SHP77 treated with DMSO at 0.1 percent for 48 hours (cell line): ENCODE measurements around the gene MED12L.

Experiments
- DNase-seq: peaks from one replicate; lab custom pipeline; 2025; lab: John Stamatoyannopoulos, UW

Gene MED12L

DNA sequence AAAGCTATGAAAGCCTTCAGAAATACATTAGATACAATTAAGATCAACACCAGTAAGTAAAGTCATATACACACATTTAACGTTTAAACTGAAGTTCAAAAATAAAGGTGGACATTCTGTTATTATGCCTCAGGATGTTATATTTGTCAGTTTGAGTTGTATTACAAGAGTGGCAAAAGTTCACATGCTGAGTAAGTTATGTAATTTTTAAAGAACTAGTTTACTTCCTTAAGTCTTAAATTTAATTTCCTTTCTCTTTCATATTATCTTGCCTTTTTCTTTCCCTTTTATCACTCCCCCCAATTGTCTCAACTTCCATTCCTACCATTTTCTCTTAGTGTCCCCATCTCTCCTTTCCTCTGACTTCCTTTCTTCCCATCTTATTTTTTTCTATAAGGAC, 236.1 kb downstream of the MED12L start:
- no peak for DNase-seq

DNA sequence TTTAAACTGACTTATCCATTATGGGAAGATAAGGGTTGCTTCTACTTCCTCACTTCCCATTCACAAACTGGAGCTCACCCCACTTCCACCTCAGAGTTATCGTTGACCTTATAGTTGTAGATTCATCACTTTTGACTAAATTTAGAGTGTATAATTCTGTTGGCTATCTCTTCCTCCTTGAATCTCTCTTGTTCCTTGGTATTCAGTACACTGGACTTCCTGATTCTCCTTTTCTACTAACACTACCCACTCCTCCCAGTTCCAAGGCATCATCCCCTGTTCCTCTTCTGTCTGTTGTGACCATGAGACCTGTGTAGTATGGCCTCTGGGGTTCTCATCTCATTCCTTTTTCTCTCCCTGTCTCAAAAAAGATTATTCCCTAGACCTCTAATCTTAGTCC, 237.0 kb downstream of the MED12L start:
- DNase-seq: no peak

DNA sequence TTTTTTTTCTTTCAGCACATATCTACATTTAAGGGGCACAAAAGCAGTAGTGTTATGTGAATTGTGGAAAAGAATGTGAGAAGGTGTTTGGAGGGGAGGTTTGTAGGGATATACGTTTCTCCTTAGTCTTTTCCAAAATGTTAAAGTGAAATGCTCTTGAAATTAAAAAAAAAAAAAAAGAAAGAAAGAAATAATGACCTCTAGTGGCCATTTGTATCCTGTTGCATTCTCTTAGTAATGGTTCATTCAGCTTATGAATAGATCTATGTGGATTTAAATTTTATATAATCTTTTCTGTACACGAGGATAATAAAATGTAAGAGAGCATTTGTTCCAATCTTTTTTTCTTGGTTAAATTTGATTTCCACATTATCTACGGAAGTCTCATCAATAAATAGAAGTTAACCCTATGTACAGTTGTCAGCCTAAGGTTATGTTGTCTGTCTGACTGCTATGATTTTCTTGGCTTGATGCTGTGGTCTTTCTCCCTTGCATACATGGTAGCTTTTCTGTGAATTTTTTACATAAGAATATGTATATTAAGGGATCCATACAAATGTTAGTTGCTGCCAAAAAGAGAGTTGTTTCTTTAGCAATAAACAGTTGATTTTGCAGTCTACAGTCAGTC, 242.2 kb downstream of the MED12L start:
- peak; percentile 1 for DNase-seq

DNA sequence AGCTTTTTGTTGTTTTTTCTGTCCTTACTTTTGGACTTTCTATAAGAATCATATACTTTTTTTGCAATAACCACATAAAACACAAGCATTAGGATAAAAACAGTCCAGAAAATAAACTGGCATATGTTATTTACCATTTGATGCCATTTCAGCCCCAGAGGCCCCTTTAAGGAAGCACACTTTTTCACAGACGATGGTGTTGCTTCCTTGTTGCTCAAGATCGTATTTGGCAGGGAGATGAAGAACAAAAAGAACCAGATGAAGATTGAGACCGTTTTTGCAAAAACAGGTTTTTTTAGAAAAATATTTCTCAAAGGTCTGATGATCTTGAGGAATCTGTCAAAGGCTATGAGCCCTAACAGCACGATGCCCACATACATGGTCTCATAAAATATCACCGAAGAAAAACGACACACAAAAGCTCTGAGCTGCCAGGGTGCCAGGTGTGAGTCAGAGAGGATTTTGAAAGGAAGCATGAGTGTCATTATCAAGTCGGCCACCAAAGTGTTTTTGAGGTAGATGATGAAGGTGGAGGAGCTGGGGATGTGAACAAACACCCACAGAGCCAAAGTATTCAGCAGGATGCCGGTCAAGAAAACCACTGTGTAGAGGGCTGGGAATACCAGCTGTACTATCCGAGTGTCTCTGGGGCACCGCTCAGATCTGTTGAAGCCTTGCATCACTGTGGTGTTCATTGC, 243.0 kb downstream of the MED12L start:
- DNase-seq: no peak

DNA sequence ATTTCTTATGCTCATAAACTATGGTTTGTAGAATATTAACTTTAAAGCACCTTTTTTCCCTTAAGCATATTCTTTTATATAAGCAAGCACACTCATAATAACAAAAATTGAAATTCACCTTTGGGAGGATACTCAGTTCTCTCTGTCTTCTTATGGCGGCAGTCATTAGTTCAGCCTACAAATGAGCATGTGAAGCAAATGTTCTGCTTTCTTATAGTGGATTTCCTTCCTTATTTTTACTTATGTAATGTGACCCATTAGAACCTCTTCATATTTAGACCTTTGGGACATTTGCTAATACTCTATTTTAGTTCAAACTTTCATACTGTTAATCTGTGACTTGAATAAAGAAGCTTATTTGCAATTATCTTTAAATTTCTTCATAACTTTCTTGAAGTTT, 243.9 kb downstream of the MED12L start, which contains the start of gene P2RY13:
Gene P2RY13 (minus strand): TSS at position 187 of the 400 bp plus-strand sequence. CDS start 21 bp downstream, at position 166.
- DNase-seq: no peak

DNA sequence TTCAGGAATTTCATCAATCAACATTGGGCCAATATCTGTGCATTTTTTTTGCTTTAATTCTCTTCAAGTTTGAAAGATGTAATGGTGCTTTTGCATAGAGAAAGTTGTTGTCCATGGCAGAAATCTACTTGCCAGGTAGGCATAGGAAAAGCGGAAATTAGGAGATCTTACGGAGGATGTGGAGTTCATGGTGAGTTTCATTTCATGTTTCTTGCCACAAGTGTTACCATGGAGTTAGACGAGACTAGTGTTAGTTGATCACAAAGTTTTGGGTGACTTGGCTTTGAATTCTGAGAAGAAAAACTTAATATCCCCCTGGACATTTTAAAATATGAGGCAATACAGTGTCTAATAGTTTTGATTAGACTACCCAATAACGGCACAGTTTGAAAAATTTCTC, 244.9 kb downstream of the MED12L start:
- DNase-seq: no peak

DNA sequence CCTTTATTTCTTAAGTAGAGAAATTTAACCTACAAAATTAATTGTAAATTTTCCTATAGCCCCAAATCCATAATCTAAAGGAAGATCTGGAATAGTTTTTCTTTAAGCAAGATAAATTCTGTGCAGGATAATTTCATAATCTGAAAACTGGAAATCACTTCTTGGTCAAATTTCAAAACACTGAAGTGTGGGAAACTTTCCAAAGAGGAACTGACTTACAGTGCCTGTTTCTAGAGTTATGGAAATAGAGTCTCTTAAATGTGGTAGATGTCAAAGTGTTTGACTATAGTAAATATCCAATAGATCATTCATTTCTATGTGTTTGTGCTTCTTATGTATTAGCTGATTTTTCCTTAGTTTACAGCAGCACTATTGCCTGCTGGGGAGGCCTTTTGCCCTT, 245.4 kb downstream of the MED12L start:
- DNase-seq: no peak

DNA sequence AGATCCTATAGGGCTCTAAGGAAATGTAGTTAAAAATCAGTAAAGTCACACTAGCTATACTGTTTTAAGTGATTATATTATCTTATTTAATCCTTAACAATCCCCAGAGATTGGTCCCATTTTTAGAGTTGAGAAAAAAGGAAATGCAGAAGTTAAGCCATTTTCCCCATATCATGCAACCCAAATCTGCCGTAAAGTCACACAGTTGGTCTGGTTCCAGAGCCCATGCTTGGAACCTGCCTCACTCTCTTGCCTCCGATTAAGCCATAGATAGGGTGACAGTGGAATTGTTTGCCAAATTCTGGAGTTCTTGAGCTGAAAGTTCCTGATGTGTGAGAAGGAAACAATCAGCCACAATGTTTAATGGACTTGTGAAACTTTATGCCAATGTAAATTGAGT, 246.2 kb downstream of the MED12L start:
- no peak for DNase-seq

DNA sequence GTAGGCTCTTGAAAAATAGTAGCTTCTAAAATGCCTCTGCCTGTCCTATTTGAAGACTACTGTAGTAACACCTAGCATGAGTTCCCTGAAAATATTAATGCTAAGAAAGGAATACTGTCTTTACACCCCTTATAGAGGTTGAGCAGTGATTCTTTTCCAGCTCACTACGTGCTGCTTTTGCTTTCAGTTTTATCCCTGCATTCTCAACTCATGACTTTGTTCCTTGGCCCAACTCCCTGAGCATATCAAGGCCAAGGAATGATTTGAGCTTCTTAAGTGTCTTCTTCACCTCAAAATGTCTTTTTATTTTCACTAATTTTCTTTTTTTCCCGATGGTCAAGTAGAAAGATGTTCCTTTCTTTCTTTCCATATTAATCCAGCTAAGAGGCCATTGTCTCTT, 260.4 kb downstream of the MED12L start:
- DNase-seq: no peak

DNA sequence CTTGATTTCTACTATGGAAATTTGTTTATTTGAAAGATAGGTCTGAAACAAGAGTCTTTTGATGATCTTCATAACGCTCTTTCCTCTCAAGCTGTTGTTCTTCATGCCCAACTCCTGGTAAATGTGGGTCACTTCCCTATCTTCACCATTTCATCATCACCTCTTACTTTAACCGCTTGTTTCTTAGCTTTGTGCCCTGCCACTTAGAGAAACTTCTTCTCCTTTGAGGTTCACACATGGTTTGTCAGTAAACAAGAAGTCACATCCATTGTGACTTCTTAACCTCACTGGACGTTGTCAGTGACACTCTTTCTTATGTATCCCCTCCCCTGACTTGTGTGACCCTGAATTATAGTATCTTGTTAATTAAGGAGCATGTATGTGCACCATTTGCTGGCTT, 260.8 kb downstream of the MED12L start:
- no peak for DNase-seq

DNA sequence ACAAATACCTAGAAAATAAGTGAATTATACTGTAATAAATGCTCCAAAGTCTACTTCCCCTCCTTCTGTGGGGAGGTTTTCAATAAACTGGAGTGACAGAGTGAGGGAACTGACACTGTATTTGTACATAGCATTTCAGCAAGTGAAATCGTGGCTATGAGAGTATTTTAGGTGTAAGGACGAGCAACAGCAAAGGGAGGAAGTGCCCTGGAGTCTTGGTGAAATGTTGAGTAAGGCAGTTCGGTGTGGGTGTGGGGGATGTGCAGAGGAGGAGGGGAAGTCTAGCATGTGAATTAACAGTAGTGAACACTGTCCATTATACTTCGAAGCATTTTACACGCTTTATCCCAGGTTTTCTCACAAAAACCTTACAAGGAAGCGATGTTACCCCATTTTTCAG, 262.0 kb downstream of the MED12L start:
- no peak for DNase-seq

DNA sequence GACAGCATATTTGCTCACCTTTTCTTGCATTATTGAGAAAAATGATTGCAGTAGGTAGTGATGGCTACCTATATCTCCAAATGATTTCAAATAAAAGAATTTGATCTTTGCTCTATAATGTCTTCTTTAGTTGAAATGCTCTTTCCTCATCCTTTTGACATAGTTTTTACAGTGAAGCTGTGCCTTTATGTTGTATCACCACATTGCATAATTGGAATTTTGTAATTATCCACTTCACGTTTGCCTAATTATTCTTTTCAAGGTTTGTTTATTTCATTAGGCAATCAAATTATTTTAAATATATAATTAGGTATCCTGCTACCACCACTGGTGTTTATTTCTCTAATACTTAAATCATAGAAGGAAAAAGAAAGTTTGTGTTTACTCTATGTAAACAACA, 265.2 kb downstream of the MED12L start:
- no peak for DNase-seq

DNA sequence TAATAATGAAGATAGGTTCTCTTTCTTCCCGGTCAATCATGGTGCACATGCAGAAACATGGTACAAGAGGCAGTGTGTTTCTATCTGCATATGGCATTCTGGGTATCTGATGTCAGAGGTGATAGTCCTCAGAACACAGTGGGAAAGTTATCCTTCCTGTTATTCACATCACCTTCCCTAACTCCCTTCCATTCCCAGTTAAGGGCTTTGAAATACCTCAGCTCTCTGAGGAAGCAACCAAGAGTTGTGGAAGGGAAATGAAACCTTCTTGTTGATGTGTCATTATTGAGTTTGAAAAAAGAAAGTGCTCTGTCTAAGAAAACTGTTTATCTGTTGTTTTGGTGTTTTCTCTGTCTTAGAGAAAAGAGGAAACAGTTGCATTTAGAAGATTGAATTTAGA, 265.8 kb downstream of the MED12L start:
- DNase-seq: no peak

DNA sequence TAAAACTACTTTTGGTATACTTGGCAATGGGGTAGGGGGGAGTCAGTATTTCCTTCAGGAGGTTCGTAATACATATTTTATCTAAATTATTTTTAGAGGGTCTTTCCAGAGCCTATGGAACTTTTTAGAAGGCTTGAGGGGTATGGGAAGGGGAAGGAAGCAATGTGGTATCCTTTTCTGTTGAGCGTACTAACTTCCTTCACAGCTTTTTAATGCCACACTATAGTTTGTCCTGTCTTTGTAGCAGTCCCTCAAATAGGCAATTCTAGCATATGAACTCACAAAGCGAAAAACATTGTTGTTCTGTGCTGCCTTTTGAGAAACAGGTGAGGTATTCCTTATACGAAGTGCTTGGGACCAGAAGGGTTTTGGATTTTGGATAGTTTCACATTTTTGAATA, 266.2 kb downstream of the MED12L start:
- DNase-seq: no peak

DNA sequence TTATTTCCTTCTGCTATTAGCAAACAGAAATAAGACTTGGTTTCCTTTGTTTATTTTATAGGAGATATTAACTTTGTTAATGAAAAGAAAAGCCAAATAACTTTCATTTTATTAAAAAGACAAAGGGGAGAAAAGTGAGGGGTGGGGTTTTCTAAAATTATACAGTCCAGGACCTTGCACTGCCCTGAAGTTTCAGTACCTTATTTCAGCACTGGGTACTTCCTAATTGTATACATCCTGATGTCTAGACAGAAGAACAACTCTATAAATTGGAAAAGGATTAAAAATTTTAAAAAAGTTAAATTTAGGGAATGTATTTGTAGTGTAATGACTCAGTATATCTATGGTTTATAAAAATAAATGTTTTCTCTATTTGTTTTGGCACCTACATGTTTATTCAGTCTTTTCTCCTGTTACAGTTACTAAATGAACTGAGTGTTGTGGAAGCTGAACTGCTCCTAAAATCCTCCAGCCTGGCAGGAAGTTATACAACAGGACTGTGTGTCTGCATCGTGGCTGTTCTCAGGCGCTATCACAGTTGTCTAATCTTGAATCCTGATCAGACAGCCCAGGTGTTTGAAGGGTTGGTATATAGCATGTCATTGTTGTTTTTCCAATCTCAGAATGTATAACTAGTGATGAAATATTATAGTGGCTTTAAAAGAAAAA, 271.5 kb downstream of the MED12L start:
- no peak for DNase-seq

DNA sequence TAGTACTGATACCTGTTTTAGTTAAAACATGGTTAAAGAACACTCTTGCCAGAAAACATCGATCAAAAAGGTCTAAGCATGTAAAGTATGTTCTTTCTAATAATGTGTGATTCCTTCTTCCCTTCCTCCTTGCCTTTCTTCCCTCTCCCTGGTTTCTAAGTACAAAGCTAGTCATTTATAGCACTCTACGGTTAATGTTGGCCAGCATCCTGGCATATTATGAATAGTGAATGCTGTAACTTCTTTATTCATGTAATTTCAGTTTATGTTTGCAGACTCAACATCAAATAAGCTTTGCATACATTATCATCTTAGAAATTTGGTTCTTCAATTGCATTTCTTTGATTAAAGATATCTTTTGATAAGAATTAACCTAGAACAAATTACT, 272.0 kb downstream of the MED12L start:
- DNase-seq: no peak

DNA sequence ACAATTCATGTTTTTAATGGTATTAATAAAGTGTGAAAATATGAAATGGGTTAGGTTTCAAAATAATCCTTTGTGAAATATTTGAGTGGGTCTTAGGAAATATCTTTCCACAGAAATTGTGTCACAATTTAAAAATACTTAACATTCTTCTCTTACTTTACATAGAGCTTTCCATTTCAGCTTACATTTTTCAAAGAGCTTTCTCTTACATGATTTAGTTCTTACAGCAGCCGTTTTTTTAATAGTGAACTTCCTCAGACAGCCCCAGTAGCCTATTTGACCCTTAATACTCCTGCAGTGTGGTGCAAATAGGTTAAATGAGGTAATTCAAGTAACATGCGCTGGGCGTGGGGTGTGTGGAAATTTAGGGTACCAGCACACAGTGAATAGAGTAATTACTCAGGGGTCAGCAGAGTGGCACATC, 277.3 kb downstream of the MED12L start:
- DNase-seq: no peak

DNA sequence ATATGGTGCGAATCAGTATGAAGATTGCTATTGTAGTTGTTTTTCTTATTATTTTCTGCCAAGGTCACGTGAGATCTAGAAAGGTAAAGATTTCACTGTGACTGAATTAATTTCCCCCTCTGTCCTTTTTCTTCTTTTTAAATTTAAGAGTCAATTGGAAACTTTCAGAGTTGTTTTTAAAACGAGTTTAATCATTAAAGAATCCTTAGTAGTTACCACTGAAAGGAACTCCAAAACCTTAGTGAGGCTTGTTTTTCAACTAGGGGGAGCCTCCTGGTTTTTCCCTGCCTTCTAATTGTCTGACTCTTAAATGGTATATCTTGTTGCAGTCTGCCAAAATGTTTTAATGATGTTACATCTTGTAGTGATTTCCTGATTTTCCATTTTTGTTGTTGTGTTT, 281.5 kb downstream of the MED12L start:
- DNase-seq: no peak

DNA sequence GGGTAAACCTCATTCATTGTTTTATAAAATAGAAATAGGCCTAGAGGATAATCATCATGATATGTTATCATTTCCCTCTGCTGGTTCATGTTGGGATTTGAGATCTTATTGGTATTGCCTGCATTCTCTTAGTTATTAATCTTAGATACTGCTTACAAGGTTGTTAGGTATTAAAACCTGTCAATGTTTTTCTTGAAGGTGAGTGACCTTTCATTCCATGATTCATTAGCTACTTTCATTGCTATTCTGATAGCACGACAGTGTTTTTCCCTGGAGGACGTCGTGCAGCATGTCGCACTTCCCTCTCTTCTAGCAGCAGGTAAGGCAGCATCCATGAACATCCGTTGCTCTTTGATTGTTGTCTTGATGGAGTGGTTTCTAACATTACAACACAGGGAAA, 282.0 kb downstream of the MED12L start:
- DNase-seq: no peak

DNA sequence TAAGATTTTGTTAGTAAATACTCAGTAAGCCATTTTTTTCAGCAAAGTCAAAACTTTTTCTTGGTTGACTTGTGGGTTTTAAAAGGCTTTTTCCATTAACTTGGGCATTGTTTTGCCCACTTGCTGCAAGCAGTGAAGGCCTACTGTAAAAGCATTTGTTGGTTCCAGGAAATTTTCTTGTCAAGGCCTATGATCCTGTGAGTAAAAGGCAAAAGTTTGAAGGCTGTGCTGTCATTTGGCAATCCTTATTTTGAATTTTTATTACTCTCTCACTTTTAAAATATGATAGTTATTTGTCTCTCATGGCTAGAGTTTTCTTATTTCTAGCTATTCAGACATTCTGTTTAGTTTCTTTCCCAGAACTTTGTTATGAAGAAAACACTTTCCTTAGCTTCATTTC, 286.1 kb downstream of the MED12L start:
- DNase-seq: no peak

DNA sequence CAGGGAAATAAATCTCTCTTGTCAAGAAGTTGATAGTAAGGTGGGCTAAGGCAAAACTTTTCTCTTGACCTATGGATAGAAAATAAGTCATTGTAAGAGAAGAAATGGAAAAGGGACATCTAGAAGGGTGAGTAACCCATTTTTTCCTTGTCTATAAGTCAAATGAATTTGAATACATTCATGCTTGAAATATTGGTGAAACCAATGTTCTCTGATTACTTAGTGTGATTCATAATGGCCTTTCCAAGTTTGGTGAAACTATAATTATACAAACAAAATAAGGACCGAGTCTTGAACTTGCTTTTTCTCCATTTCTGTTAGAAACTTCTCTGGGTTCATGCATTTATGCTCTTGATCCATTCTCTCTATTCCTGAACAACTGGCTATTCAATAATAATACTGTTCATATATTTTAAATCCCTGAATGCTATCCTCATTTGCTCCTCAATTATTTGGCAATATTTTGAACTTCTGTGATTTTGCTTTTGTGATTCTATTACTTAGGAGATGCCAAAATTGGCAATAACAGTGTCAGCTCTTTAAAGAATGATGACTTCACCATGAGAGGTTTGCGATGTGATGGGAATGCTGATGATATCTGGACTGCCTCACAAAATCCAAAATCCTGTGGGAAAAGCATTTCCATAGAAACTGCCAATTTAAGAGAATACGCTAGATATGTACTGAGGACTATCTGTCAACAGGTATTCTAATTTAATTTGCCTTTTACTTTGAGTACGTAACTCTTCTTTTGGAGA, 286.8 kb downstream of the MED12L start:
- no peak for DNase-seq

DNA sequence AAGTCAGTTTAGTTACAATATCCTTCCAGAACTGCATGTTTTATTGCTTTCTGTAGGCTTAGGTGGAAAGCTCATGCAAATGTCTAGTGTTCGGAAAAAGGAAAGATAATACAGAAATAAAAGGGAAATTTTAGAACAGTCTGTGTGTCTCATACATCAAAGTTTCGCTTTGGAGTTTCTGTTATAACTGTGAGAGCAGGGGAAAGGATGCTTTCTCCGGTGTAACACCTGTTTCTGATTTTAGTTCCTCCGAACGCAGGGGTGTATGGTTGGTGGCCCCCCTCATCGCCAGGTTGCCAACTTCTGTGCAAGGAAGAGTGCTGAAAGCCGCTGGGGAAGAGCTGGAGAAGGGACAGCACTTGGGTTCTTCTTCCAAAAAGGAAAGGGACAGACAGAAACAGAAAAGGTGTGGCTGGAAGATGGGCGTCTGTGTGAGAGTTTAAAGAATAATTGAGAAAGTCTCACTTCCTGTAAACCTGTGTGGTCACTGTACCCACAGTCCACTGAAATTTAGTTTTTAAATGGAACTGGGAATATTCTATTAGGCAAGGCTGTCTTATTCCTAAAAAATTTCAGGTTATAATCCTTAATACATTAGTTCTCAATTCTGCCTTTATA, 292.4 kb downstream of the MED12L start:
- DNase-seq: no peak
